ENCODE data around the gene KAZN.
A peak's percentile ranks its signal among the peaks of the same experiment; 100 is the strongest.

KAZN gene

DNA sequence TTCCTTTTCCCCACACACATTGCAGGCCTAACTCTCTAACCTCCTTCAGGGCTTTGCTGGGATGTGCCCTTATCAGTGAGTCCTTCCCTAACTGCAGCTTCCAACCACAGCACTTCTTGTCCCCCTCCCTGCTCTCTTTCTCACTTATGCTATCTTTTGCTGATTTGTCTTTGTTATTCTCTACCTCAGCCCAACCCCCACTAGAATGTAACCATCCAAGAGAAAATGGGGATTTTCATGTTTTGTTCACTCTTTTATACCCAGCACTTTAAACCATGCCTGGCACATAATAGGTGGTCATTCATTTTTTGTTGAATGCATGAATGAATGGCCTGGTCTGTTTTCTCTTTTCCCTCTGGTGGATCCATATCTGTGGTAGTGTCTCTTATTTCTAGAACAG, 243.5 kb downstream of the KAZN start:
- DNase-seq = no peak

GRCh38 chr1:14842361-14842760, 243.9 kb downstream of the KAZN start:
- no peak for DNase-seq

DNA sequence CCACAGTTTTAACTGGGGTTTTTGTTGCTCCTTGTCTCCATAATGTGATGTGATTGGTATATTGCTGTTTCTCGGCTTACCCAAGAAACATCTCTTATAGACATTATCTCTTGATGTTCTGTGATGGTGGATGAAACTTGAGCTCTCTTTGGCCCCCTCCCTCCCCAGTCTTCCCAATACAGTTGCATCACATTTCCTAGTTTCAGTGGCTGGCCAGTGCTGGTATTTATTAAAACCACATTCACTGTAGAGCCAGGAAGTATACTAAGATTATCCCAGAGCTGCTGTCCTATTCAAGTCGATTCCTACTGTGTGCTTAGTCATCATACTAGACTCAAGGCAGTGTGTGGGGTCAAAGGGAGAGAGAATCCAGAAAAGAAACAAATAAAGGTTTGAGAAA, 244.4 kb downstream of the KAZN start:
- DNase-seq = no peak

DNA sequence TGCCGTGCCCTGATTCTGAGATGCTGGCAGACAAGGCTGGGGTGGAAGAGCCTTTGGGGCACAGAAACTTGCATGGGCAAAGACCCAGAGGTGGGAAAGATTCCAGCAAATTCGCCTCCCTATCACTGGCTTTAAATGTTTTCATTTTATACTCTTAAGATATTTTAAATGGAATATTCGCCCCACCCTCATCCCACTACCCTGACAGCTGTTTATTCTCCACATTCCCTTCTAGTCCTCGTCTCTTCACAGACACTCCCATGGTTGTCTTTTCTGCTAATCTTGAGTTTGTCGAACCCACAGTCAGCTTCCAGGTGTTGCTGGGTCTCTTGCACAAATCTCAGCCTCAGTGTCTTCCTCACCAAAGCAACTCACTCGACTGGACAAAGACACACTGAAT, 245.0 kb downstream of the KAZN start:
- DNase-seq = no peak

DNA sequence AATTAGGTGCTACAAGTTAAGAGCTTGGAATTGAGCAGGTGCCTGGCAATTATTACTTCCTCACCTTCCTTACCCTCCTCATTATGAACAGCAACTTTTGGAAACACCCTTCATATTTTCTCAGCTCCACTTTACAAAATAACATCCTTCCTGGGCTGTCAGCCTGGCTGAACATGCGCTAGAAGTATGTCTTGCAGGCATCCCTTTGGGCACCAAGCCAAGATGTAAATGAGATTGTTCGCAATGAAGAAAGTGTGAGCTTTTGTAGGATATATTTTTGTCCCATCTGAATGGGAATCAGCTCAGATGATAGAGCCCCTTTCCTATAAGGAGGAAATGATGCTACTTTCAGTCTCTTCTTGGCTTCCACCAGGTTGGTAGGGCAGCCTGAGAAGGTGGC, 245.9 kb downstream of the KAZN start:
- DNase-seq = no peak

DNA sequence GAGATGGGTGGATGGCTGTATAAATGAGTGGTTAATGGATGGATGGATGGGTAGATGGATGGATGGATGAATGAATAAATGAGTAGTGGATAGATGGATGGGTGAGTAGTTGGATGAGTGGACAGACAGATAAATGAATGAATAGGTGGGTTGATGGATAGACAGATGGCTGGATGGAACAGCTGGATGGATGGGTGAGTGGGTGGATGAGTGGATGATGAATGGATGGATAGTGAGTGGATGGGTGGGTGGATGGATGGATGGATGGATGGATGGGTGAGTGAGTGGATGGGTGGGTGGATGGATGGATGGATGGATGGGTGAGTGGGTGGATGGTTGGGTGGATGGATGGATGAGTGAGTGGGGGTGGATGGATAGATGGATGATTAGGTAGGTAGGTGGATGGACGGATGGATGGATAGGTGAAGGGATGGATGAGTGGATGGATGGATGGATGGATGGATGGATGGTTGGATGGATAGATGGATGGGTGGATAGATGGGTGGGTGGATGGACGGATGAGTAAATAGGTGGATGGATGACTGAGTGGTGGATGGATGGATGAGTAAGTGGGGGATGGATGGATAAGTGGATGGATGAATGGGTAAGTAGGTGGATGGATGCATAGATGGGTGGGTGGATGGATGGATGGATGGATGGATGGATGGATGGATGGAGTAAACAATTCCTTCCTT, 246.6 kb downstream of the KAZN start:
- no peak for DNase-seq

GRCh38 chr1:14845851-14846250, 247.4 kb downstream of the KAZN start:
- no peak for DNase-seq

GRCh38 chr1:14846688-14847087, 248.2 kb downstream of the KAZN start:
- no peak for DNase-seq

GRCh38 chr1:14848203-14848602, 249.7 kb downstream of the KAZN start:
- DNase-seq = no peak

DNA sequence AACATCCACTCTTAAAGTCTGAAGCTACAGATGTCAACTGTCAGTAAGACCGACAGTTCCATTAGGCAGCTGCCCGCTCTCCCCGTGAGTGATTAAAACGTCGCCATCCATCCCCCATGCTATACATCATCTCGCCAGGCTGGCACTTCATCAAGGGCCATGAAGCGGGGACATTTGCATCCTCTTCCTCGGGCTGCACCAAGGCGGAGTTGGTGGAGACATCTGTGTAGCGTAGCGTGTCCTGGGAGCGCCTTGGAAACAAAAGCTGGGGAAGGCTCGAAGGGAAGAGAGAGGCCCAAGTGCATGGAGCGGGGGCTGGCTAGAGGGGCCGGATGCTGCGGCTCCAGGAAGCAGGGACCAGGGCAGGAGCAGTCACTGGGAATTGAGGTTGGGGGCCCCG, 250.1 kb downstream of the KAZN start:
- DNase-seq = no peak

DNA sequence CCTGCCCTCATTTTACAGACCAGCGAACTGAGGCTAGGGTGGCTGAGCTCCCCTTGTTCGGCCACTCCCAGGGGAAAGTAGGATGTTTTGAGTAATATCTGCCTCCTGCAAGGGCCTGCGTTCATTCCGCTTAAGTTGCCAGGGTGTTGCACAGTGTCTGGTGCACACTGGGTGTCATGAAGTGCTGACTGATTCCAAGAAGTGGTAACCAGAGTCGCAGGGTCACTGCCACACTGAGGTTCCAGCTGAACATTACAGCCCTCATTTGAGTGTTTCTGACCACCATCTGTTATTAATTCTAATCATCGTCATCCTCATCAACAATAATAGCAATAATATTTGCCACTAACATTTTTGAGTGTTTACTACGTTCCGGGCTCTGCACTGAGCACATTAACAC, 250.6 kb downstream of the KAZN start:
- DNase-seq = no peak

GRCh38 chr1:14850563-14850962, 252.1 kb downstream of the KAZN start:
- peak; percentile 7 for DNase-seq

DNA sequence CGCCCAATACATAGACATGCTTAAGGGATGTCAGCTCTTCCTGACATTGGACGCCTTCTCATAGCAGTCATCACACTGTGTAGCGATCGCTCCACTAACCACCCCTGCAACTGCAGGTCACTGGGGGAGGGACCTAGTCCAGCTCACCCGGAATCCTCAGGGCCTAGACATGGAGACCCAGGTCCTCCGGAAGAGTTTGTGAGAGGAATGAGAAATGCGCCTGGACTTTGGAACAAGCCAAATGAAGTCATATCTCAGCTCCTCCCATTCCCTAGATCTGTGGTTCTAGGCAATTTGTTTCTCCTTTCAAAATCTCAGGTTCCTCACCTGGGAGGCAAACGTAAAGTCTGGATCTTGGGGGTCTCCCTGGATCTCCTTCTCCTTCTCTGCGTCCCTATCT, 253.3 kb downstream of the KAZN start:
- no peak for DNase-seq

DNA sequence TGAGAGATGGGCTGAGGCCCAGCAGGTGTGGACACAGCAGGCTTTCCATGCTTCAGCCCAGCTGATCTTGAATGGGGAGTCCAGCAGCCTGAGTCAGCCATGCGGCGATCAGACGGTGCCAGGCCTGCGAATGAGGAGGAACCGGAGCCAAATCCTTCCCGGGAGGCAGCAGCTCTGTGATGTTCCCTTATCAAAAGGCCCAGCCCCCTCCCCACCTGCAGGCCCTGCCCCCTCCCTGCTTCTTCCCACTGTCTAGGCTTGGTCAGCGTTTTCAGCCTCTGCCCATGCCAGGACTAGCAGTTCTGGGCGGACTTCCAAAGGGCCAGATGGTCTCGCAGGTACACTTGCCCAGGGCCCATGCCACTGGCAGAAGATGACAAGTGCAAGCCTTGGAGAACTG, 253.8 kb downstream of the KAZN start:
- no peak for DNase-seq

- no peak for DNase-seq
Observed at GRCh38 chr1:14853518-14853917, 255.0 kb downstream of the KAZN start.

DNA sequence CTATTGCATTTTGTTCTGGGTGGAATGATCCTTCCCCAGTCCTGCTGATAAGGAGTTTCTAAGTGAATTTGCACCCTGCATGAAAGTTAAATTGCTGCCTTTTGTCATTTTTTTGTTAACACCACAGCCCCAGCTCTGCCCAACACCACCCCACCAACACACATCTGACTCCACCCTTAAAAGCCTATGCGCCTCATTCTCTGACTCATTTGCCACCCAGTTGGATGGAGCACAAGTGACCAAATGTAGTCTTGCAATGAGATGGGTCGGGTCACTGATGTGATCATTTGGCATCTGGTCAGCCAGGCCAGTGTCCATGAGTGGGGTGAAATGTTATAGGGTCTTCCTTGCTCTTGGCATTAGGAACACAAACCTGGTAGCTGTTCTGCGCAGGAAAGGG, 256.8 kb downstream of the KAZN start:
- no peak for DNase-seq

DNA sequence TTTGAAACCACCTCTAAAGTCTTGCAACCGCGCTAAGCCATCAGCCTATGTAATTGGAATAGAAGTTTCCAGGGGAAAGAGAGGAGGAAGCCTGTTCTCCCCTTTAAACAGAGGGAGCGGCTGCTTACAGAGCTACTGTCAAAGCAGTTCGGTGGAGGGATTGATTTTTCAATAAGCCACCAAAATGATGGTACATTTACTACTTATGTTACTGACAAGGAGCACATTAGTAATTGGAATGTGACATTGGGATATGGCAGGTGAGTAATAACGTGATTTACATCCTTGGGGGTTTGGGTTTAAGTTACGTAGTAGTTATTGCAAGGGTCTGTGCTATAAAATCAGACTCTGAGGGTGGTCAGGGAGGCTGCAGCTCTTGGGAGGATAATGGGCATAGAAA, 257.3 kb downstream of the KAZN start:
- DNase-seq = no peak

GRCh38 chr1:14857436-14858195, 259.1 kb downstream of the KAZN start:
- no peak for DNase-seq

- no peak for DNase-seq
Observed at GRCh38 chr1:14862114-14862771, 263.8 kb downstream of the KAZN start.

- DNase-seq = no peak
Observed at GRCh38 chr1:14865106-14865505, 266.6 kb downstream of the KAZN start.

DNA sequence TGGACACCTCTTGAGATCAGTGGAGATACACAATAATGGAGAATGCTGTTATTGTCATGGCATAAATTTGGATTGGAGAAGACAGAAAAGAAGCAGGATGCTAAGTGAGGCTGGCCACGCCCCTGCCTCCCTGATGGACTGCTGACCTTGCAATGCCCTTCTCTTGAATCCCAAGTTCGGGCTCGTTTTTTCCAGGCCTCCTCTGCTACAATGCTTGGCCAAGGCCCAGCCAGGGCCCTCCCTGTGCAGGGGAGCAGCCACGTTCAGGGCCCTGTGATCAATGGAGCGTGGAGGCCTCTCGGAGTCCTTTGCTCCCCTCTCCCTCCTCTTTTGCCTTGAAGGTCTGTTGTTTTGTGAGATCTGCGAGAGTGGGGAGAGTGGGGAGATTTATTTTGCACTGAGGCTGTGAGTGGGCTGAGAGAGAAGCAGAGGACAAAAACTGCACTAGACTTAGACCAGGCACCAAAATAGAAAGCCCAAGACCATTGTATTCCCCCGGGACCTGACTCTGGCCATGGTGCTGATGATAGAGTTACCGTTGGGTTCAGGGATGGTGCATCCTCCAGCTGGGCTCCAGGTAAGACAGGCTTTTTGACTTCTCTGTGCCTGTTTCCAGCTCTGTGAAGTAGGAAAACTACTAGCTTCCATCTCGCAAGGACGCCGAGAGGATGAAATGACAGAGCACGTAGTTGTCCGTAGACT, 268.6 kb downstream of the KAZN start:
- no peak for DNase-seq

- DNase-seq = no peak
Observed at GRCh38 chr1:14869187-14869586, 270.7 kb downstream of the KAZN start.

DNA sequence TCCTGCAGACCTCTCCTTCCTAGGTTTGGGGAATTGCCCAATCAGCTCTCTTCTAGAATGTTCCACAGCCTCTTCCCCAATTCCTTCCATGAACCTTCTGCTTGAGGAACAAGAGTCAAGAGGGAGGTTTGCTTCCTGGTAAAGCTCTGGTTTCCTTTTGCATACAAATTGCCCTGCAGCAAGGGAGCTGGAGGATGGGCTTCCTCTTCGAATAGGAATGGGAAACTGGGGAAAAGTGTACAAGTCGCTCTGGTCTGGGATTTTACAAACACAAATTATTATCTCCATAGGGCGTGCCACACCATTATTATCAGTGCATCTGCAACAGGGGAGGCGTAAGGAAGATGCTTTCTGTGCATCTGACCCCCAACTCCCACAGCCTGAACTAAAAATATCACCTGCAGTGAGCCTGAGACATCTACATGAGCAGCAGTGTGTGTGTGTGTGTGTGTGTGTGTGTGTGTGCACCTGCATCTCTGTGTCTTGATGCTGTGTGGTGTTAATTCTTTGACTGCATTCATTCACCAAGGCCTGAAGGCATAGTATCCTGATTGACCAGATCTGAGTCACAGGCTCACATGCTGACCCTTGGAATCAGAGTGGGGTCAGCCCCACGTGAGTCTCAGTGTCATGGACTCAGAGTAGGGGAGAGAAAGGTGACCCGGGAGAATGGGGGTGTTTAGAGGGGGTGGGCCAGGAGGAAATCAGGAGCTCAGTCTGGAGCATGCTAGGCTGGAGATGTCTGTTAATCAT, 272.9 kb downstream of the KAZN start:
- no peak for DNase-seq
